ENCODE results near the gene ATCAY.
"Not testable (repeated sequence)": the region's sequence is repeated elsewhere in the genome, so short reads cannot be mapped to it uniquely, and the experiment has no call there.

Gene ATCAY

GRCh38 chr19:3881272-3882040 is 971 bp downstream of the ATCAY start:
- no peak for TF ChIP-seq CTCF (IDR thresholded peaks at IDR 0.05; ENCODE audit: low read depth, low read length)
- DNase-seq (ENCODE audit: low read depth in 2 of 2): no peak
- H3K4me3 ChIP-seq (replicated peaks in 1 of 2; ENCODE audit: low read depth in 2 of 2, low read length in 2 of 2): no peak overlapping the region

- DNase-seq (ENCODE audit: low read depth in 2 of 2): no peak
- TF ChIP-seq CTCF (IDR thresholded peaks at IDR 0.05; ENCODE audit: low read depth, low read length): no peak
- H3K4me3 ChIP-seq (replicated peaks in 1 of 2; ENCODE audit: low read depth in 2 of 2, low read length in 2 of 2): no peak overlapping the region
These were observed 1.5 kb downstream of the ATCAY start for GRCh38 chr19:3882041-3882384.

- H3K4me3 ChIP-seq (replicated peaks in 1 of 2; ENCODE audit: low read depth in 2 of 2, low read length in 2 of 2): no peak overlapping the region
- DNase-seq (ENCODE audit: low read depth in 2 of 2): no peak
- no peak for TF ChIP-seq CTCF (IDR thresholded peaks at IDR 0.05; ENCODE audit: low read depth, low read length)
These were observed 10.1 kb downstream of the ATCAY start for GRCh38 chr19:3890591-3890990.

GRCh38 chr19:3893509-3894179 is 13.2 kb downstream of the ATCAY start:
- DNase-seq (ENCODE audit: low read depth in 2 of 2): no peak
- no peak overlapping the region for H3K4me3 ChIP-seq (replicated peaks in 1 of 2; ENCODE audit: low read depth in 2 of 2, low read length in 2 of 2)
- TF ChIP-seq CTCF (IDR thresholded peaks at IDR 0.05; ENCODE audit: low read depth, low read length): no peak

- not testable (repeated sequence) for DNase-seq (ENCODE audit: low read depth in 2 of 2); H3K4me3 ChIP-seq (replicated peaks in 1 of 2; ENCODE audit: low read depth in 2 of 2, low read length in 2 of 2)
These were observed 14.5 kb downstream of the ATCAY start for GRCh38 chr19:3894959-3895358.

- no peak for DNase-seq (ENCODE audit: low read depth in 2 of 2)
- no peak overlapping the region for H3K4me3 ChIP-seq (replicated peaks in 1 of 2; ENCODE audit: low read depth in 2 of 2, low read length in 2 of 2)
- no peak for TF ChIP-seq CTCF (IDR thresholded peaks at IDR 0.05; ENCODE audit: low read depth, low read length)
These were observed 15.3 kb downstream of the ATCAY start for GRCh38 chr19:3895788-3896187.

GRCh38 chr19:3897936-3898335 is 17.5 kb downstream of the ATCAY start:
- no peak for DNase-seq (ENCODE audit: low read depth in 2 of 2)
- no peak for TF ChIP-seq CTCF (IDR thresholded peaks at IDR 0.05; ENCODE audit: low read depth, low read length)
- no peak overlapping the region for H3K4me3 ChIP-seq (replicated peaks in 1 of 2; ENCODE audit: low read depth in 2 of 2, low read length in 2 of 2)

All from cardiac fibroblast (primary cell).